Fibroblast of pulmonary artery (primary cell): ENCODE results near the gene MYO1B.

Source experiments
- DNase-seq: peaks from one replicate; pipeline ENCODE4 v3.0.0-alpha.2; 2010; ENCODE audit warnings: low read depth
- H3K4me3 ChIP-seq: replicated peaks from 2 replicates; pipeline ENCODE4 v1.5.1; 2011; ENCODE audit warnings: low read depth, mild to moderate bottlenecking, control low read depth, low read length, moderate library complexity
- CTCF ChIP-seq: IDR thresholded peaks from 2 replicates; pipeline ENCODE4 v1.5.1; 2011; ENCODE audit warnings: mild to moderate bottlenecking, control low read depth, low read length, inconsistent platforms; ENCODE audit errors: missing control alignments

The MYO1B gene

GRCh38 chr2:191316246-191316994 lies 71.2 kb downstream of the MYO1B start:
- no peak for TF ChIP-seq CTCF
- DNase-seq, result no peak
- H3K4me3 ChIP-seq, result no peak overlapping the region

DNA sequence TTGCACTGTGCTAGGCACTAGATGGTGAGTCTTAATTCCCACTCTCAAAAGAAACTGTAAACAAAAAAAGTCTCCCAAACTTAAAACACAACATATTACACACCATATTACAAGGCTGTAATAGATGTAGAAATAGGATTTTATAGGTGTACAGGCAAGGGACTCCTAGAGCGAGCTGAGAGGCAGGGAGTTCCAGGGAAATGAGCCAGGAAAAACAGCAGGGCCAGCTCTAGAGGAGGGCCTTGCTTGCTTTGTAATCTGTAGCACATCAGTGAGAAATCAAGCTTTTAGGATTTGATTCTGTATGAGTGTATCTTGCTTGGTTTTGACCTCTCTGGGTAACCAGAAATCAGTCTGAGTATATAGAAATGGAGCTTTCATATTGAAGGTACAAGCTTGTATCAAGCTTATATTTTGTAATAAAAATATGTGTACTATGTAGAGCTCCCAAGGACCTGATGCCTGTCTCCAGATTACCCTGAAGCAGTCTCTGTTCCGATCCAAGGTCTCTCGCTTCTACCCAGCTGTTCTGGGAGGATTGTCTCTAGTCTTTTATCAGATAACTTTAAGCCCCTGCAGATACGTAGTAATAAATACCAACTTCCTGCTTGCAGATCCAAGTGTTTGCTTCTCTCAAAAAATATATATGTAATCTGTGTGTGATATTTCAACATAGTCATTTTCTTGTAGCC lies 73.0 kb downstream of the MYO1B start:
- DNase-seq, result peak; percentile 68
- TF ChIP-seq CTCF, result no peak

DNA sequence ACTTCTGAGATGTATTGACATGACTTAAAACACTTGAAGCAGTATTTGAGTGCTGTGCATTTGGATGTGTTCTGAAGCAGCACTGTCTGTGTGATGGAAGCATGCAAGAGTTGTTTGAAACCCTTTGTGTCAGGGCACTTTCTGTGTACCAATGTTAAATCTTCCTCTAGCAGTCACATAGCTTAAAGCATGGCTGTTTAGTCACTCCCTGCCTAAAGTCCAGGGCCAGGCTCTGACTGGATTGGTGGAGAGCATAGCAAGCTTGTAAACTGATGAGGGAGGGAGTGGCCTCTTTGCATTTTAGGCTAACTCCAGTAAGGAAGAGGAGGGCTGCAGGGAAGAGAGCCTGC lies 73.5 kb downstream of the MYO1B start:
- no peak overlapping the region for H3K4me3 ChIP-seq
- TF ChIP-seq CTCF, result no peak
- peak; percentile 67 for DNase-seq

More for the DNA sequence above, 73.0 kb downstream of the MYO1B start:
- no peak overlapping the region for H3K4me3 ChIP-seq

- no peak overlapping the region for H3K4me3 ChIP-seq
- TF ChIP-seq CTCF, result no peak
- DNase-seq, result peak; percentile 29
These were observed 74.0 kb downstream of the MYO1B start for GRCh38 chr2:191319186-191319585.

DNA sequence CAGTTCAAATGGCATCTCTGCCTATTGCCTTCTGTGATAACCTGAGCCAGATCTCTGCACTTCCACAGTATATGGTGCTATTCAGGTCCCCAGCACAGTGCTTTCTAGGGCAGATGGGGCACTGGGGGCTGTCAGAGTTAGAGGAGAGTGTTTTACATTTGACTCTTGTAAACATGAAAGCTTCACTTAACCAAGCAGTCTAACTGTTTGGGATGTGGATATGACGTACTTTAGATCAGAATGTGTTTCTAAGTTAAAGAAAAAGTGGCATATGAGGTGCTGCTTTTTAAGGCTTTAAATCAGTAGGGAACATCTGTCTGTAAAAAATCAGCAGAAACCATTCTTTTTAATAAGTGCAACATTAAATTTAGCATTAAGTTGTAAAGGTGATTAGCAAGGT lies 75.7 kb downstream of the MYO1B start:
- DNase-seq, result no peak
- no peak overlapping the region for H3K4me3 ChIP-seq
- TF ChIP-seq CTCF, result no peak

- no peak for TF ChIP-seq CTCF
- DNase-seq, result peak; percentile 39
- H3K4me3 ChIP-seq, result no peak overlapping the region
These were observed 76.9 kb downstream of the MYO1B start for GRCh38 chr2:191321861-191322662.
